HepG2 (cell line): ENCODE measurements around the gene SSX2IP. TPM values are rescaled to one million over a fixed set of nuclear protein-coding genes. Genes with fewer than 3 reads are reported as not detected.
A peak's percentile ranks its signal among the peaks of the same experiment; 100 is the strongest.

Source experiments
- SNRNP70 ChIP-seq: fragments of 200-400 bp; formaldehyde crosslinking; IDR thresholded peaks from 2 replicates; pipeline ENCODE4 v1.6.1; 2017; ENCODE audit warnings: mild to moderate bottlenecking, low read depth, low read length, moderate library complexity
- ZNF232 ChIP-seq: sonication (generic); formaldehyde crosslinking; IDR thresholded peaks from 2 replicates; pipeline ENCODE4 v1.4.0; 2020; ENCODE audit warnings: missing genetic modification reagents, borderline replicate concordance
- ZNF879 ChIP-seq: sonication (generic); formaldehyde crosslinking; IDR thresholded peaks from 2 replicates; pipeline ENCODE4 v1.8.1; 2023; ENCODE audit warnings: missing genetic modification reagents
- polyA plus RNA-seq, 8 experiments: library from polyadenylated mRNA; depleted of rRNA in 3 of 8; stranded (reverse) in 7 of 8; unstranded in 1 of 8; fragments of >200 nt; fragmentation: Illumina TruSeq in 4 of 8; extraction: Trizol in 4 of 8; gene quantifications; 2 replicates each; pipeline versions ENCODE4 v1.2.1 to v1.2.3, GENCODE V29; 2011 to 2016; ENCODE audit warnings: low read depth in 4 of 8, missing spikeins in 1 of 8, mixed read lengths in 1 of 8; ENCODE audit not compliant: insufficient read depth in 1 of 8
- total RNA-seq, 5 experiments: library from RNA; depleted of rRNA; stranded (reverse); fragments of >200 nt; fragmentation: Illumina TruSeq; extraction: Trizol; gene quantifications; 2 replicates each; pipeline ENCODE4 v1.2.3, GENCODE V29; 2016; ENCODE audit warnings: low read depth in 1 of 5
- TF ChIP-seq, protein P1 (sequence below): sonication (generic); formaldehyde crosslinking; IDR thresholded peaks from 2 replicates; pipeline ENCODE4 v1.4.0; 2020; ENCODE audit warnings: mild to moderate bottlenecking, missing genetic modification reagents
- TF ChIP-seq, protein P2 (sequence below): sonication (generic); formaldehyde crosslinking; conservative IDR thresholded peaks from 2 replicates; pipeline ENCODE4 v1.8.0; 2022; ENCODE audit warnings: mild to moderate bottlenecking, moderate library complexity, missing genetic modification reagents
- TF ChIP-seq, protein P3 (sequence below): sonication (generic); formaldehyde crosslinking; IDR thresholded peaks from 2 replicates; pipeline ENCODE4 v1.4.0; 2020; ENCODE audit warnings: mild to moderate bottlenecking, missing genetic modification reagents
- TF ChIP-seq, protein P4 (sequence below): sonication (generic); formaldehyde crosslinking; IDR thresholded peaks from 2 replicates; pipeline ENCODE4 v1.4.0; 2020; ENCODE audit warnings: missing genetic modification reagents

Gene SSX2IP
- total and polyA plus RNA-seq, 2 of the 13 experiments (the other 11 are each of a cell fraction or from before 2014, with no cell fraction given), result 2.7 to 23.7 TPM

DNA sequence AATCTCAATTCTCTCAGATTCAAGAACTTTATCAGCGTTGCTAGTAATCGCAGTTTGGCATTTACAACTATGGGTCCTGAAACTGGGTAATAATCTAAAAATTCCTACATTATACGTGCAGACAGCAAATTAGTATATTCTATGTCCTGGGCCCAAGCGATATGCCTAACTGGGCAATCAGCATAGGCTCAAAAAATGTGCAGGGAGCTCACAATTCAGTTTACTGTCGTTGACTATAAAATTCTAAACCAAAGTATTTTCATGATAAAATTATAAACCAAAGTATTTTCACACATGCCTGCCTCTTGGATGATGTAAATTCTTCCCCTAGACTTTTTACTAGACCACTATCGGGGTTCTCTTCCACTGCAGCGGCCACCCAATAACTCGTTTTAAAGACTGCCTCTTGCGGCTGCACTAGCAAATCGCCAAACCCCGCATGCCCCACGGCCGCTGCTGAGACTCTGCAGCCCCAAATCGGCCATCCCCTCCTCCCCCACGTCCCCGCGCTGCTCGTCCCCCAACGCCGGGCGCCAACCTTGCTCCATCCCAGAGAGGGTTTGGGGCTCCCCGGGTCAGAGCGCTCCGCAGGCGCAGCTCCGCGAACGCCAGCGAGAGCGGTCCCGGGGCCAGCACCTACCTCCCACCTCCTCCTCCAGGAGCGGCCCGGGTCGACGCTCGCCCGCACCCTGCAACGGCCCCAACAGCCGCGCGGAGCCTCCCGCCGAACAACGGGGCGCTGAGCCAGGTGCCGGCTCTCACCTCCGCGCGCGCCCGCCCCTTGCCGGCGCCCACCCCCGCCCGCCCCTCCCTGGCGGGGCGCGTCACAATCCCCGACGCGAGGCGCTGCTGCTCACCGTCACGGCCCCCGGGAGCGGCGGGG, 506 bp downstream of the SSX2IP start (continued):
- TF ChIP-seq, protein P1, sequence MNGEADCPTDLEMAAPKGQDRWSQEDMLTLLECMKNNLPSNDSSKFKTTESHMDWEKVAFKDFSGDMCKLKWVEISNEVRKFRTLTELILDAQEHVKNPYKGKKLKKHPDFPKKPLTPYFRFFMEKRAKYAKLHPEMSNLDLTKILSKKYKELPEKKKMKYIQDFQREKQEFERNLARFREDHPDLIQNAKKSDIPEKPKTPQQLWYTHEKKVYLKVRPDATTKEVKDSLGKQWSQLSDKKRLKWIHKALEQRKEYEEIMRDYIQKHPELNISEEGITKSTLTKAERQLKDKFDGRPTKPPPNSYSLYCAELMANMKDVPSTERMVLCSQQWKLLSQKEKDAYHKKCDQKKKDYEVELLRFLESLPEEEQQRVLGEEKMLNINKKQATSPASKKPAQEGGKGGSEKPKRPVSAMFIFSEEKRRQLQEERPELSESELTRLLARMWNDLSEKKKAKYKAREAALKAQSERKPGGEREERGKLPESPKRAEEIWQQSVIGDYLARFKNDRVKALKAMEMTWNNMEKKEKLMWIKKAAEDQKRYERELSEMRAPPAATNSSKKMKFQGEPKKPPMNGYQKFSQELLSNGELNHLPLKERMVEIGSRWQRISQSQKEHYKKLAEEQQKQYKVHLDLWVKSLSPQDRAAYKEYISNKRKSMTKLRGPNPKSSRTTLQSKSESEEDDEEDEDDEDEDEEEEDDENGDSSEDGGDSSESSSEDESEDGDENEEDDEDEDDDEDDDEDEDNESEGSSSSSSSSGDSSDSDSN (CRISPR knock-in tag), result peak; percentile 72; the same call in 1 of the 2 replicates
- TF ChIP-seq SNRNP70 (no peak), ZNF232 (CRISPR knock-in tag) (no peak), ZNF879 (CRISPR knock-in tag) (0 out of 2 replicates have a peak, but pooled peaks have one; percentile 14)
- TF ChIP-seq, protein P2, sequence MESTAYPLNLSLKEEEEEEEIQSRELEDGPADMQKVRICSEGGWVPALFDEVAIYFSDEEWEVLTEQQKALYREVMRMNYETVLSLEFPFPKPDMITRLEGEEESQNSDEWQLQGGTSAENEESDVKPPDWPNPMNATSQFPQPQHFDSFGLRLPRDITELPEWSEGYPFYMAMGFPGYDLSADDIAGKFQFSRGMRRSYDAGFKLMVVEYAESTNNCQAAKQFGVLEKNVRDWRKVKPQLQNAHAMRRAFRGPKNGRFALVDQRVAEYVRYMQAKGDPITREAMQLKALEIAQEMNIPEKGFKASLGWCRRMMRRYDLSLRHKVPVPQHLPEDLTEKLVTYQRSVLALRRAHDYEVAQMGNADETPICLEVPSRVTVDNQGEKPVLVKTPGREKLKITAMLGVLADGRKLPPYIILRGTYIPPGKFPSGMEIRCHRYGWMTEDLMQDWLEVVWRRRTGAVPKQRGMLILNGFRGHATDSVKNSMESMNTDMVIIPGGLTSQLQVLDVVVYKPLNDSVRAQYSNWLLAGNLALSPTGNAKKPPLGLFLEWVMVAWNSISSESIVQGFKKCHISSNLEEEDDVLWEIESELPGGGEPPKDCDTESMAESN (CRISPR knock-in tag), result 0 out of 2 replicates have a peak, but pooled peaks have one; percentile 24
- TF ChIP-seq, protein P3, sequence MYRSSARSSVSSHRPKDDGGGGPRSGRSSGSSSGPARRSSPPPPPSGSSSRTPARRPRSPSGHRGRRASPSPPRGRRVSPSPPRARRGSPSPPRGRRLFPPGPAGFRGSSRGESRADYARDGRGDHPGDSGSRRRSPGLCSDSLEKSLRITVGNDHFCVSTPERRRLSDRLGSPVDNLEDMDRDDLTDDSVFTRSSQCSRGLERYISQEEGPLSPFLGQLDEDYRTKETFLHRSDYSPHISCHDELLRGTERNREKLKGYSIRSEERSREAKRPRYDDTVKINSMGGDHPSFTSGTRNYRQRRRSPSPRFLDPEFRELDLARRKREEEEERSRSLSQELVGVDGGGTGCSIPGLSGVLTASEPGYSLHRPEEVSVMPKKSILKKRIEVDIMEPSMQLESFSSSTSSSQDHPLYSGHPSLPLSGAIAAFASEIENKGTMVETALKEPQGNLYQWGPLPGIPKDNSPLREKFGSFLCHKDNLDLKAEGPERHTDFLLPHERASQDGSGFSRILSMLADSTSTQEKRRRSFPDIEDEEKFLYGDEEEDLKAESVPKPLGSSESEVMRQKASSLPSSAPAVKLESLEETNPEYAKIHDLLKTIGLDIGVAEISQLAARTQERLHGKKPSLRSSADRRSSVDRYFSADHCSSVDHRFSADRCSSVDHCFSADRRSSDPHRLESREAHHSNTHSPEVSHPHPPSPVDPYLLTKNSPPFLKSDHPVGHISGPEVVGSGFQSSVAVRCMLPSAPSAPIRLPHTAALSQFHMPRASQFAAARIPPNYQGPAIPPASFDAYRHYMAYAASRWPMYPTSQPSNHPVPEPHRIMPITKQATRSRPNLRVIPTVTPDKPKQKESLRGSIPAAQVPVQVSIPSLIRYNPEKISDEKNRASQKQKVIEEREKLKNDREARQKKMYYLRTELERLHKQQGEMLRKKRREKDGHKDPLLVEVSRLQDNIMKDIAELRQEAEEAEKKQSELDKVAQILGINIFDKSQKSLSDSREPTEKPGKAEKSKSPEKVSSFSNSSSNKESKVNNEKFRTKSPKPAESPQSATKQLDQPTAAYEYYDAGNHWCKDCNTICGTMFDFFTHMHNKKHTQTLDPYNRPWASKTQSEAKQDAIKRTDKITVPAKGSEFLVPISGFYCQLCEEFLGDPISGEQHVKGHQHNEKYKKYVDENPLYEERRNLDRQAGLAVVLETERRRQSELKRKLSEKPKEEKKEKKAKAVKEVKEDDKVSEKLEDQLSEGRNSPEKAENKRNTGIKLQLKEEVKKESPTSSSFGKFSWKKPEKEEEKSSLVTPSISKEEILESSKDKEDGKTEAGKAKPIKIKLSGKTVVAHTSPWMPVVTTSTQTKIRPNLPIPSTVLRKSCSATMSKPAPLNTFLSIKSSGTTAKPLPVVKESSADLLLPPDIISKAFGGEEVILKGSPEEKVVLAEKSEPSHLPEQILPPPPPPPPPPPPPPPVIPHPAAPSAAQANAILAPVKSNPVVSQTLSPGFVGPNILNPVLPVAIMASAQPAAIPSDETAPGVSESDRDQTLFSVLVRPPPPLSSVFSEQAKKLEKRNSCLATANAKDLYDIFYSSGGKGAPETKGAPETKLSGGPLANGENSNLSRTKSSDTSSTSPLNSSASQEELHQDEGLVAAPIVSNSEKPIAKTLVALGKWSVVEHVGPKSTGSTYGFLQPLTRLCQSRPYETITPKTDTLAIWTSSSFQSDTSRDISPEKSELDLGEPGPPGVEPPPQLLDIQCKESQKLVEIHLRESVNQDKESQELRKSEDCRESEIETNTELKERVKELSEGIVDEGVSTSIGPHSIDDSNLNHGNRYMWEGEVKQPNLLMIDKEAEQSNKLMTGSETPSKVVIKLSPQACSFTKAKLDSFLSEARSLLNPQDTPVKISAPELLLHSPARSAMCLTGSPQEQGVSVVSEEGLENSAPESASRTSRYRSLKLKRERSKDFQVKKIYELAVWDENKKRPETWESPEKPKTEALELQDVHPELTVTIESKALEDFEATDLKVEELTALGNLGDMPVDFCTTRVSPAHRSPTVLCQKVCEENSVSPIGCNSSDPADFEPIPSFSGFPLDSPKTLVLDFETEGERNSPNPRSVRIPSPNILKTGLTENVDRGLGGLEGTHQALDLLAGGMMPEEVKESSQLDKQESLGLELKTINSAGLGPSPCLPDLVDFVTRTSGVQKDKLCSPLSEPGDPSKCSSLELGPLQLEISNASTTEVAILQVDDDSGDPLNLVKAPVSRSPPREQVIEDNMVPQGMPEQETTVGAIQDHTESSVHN (CRISPR knock-in tag), result no peak
- TF ChIP-seq, protein P4, sequence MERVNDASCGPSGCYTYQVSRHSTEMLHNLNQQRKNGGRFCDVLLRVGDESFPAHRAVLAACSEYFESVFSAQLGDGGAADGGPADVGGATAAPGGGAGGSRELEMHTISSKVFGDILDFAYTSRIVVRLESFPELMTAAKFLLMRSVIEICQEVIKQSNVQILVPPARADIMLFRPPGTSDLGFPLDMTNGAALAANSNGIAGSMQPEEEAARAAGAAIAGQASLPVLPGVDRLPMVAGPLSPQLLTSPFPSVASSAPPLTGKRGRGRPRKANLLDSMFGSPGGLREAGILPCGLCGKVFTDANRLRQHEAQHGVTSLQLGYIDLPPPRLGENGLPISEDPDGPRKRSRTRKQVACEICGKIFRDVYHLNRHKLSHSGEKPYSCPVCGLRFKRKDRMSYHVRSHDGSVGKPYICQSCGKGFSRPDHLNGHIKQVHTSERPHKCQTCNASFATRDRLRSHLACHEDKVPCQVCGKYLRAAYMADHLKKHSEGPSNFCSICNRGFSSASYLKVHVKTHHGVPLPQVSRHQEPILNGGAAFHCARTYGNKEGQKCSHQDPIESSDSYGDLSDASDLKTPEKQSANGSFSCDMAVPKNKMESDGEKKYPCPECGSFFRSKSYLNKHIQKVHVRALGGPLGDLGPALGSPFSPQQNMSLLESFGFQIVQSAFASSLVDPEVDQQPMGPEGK, result peak; percentile 39
